Measurements from ENCODE around the gene MMP12. TPM values are rescaled to one million over a fixed set of nuclear protein-coding genes. Genes with fewer than 3 reads are reported as not detected.

MMP12 gene
- polyA plus RNA-seq, 2 of the 4 experiments (the other 2 are of a cell fraction): not detected

Small RNAs within 50 kb of the gene (small RNA-seq; reads per million reads assigned to genes)
- gene RNU7-159P: 0 reads per million in 6 experiments

Other genes starting within 250 kb of the MMP12 start
- gene MMP20, start 249.7 kb downstream of the MMP12 start, polyA plus RNA-seq (2011; rRNA removed): not detected in 2 replicates
- not detected in 3 replicates for gene MMP20, start 249.7 kb downstream of the MMP12 start, polyA plus RNA-seq (2017; fragmentation: RNase III; extraction: RNeasy Plus Mini Kit Qiagen cat#74134 plus additional on column Dnase treatment)
- not detected in 2 replicates for gene MMP27, start 169.2 kb downstream of the MMP12 start, polyA plus RNA-seq (2011; rRNA removed)
- gene MMP27, start 169.2 kb downstream of the MMP12 start, polyA plus RNA-seq (2017; fragmentation: RNase III; extraction: RNeasy Plus Mini Kit Qiagen cat#74134 plus additional on column Dnase treatment): not detected in 3 replicates
- not detected in 2 replicates for gene MMP8, start 150.0 kb downstream of the MMP12 start, polyA plus RNA-seq (2011; rRNA removed)
- not detected in 3 replicates for gene MMP8, start 150.0 kb downstream of the MMP12 start, polyA plus RNA-seq (2017; fragmentation: RNase III; extraction: RNeasy Plus Mini Kit Qiagen cat#74134 plus additional on column Dnase treatment)
- 1.5 and 2.0 TPM in 2 replicates for gene MMP10, start 94.4 kb downstream of the MMP12 start, polyA plus RNA-seq (2011; rRNA removed)
- 0.13 to 0.17 TPM (median 0.13 TPM) in 3 replicates for gene MMP10, start 94.4 kb downstream of the MMP12 start, polyA plus RNA-seq (2017; fragmentation: RNase III; extraction: RNeasy Plus Mini Kit Qiagen cat#74134 plus additional on column Dnase treatment)
- 0.12 and 0.42 TPM in 2 replicates for gene MMP1, start 76.8 kb downstream of the MMP12 start, polyA plus RNA-seq (2011; rRNA removed)
- gene MMP1, start 76.8 kb downstream of the MMP12 start, polyA plus RNA-seq (2017; fragmentation: RNase III; extraction: RNeasy Plus Mini Kit Qiagen cat#74134 plus additional on column Dnase treatment): 0.06 TPM in 1 of 3 replicates, not detected in the others
- 0.04 TPM in 1 of 2 replicates, not detected in the other for gene MMP3, start 31.4 kb downstream of the MMP12 start, polyA plus RNA-seq (2011; rRNA removed)
- not detected in 3 replicates for gene MMP3, start 31.4 kb downstream of the MMP12 start, polyA plus RNA-seq (2017; fragmentation: RNase III; extraction: RNeasy Plus Mini Kit Qiagen cat#74134 plus additional on column Dnase treatment)
- 0.04 TPM in 1 of 2 replicates, not detected in the other for gene MMP13, start 80.8 kb upstream of the MMP12 start, polyA plus RNA-seq (2011; rRNA removed)
- not detected in 3 replicates for gene MMP13, start 80.8 kb upstream of the MMP12 start, polyA plus RNA-seq (2017; fragmentation: RNase III; extraction: RNeasy Plus Mini Kit Qiagen cat#74134 plus additional on column Dnase treatment)
- gene DCUN1D5, start 217.2 kb upstream of the MMP12 start, polyA plus RNA-seq (2011; rRNA removed): 62.7 and 78.0 TPM in 2 replicates
- gene DCUN1D5, start 217.2 kb upstream of the MMP12 start, polyA plus RNA-seq (2017; fragmentation: RNase III; extraction: RNeasy Plus Mini Kit Qiagen cat#74134 plus additional on column Dnase treatment): 48.9 to 53.2 TPM (median 49.8 TPM) in 3 replicates
- 13.3 and 14.8 TPM in 2 replicates for gene DYNC2H1, start 234.4 kb upstream of the MMP12 start, polyA plus RNA-seq (2011; rRNA removed)
- 4.9 to 6.0 TPM (median 5.2 TPM) in 3 replicates for gene DYNC2H1, start 234.4 kb upstream of the MMP12 start, polyA plus RNA-seq (2017; fragmentation: RNase III; extraction: RNeasy Plus Mini Kit Qiagen cat#74134 plus additional on column Dnase treatment)

Measured in A549 (cell line).